Renal cortex interstitium (tissue), 11 donors: Measurements from ENCODE around the gene OGFR. TPM values are rescaled to one million over a fixed set of nuclear protein-coding genes. Genes with fewer than 3 reads are reported as not detected.
A peak's percentile ranks its signal among the peaks of the same experiment; 100 is the strongest.

Experiments used
- DNase-seq, 11 donors: peaks; one replicate each; pipeline ENCODE4 v3.0.0-alpha.2; 2013; ENCODE audit warnings: low read depth in 9 of 11, low spot score in 4 of 11; ENCODE audit errors: extremely low read depth in 1 of 11
- polyA plus RNA-seq, 3 donors: library from polyadenylated mRNA; unstranded; fragments of 120-200 nt; gene quantifications; one replicate each; pipeline ENCODE4 v1.2.1, GENCODE V29; 2013; ENCODE audit not compliant: insufficient read length in 3 of 3

OGFR gene
- polyA plus RNA-seq, 3 donors, result 23.7 to 31.8 (median 31.1) TPM

DNA sequence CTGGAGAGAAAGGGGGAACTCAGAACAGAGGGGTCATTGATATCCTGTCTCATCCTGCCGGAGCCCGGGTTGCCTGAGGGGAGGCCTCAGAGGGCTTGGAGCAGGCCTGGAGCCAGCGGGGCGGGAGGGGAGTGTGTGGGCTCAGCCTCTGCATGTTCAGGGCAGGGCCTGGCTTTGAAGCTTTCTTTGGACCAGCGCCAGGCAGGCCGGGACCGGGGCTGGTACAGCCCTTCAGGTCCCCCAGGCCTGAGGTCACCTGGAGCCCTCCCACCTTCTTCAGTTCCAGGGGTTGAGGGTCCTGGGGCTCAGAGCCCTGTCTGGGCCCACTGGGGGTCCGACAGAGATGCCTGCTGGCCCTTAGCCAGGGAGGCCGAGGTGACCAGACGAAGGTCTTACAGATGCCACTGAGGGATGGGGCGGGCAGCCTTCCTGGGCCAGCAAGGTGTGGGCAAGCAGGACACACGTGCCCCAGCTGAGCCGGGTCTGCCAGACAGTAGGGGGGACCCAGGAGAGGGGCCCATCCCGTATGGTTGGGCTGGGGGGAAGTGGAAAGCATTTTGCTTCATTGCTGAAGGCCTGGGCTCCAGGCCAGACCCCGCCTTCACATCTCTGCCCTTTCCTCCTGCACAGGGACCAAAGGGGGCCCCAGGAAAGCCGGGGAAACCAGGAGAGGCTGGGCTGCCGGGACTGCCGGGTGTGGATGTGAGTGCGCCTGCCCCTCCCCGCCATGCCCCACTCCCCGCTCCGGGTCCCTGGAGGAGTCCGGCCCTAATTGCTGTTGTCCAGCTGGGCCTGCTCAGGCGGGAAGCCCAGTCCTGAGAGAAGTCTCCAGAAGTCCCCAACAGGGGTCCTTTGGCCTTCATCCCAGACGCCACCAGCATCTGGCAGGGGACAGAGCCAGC is 14.2 kb downstream of the OGFR start:
- DNase-seq, result peak in 5 of 11 donors; percentile 58 to 77 (median 68)

DNA sequence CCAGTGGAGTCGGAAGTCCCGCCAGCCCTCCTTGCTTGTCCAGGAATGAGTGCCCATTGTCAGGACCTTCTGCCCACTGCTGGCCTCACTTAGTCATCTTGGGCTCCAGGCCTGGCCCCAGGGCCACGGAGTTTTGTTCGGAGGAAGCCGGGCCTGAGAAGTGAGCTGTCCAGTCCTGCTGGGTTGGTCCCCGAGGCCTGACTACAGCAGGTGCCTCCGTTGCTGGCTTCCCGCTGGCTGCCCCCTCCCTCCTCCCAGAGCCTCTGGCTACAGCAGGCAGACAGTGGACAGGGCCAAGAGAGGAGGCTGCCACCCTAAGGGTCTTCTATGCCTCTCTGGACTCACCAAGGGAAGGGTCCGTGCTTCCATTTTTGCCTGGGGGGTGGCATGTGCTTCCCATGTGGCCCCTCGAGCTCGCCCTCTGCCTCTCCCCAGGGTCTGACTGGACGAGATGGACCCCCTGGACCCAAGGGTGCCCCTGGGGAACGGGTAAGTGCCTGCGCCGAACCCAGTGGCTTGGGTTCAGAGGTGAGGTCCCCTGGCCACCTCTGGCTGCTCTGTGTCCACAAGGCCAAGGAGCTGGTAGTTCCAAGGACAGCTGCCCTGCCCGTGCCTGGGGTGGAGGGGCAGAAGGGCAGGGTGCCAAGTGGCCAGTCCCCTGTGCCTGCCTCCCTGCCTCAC is 15.0 kb downstream of the OGFR start:
- DNase-seq, result no peak

DNA sequence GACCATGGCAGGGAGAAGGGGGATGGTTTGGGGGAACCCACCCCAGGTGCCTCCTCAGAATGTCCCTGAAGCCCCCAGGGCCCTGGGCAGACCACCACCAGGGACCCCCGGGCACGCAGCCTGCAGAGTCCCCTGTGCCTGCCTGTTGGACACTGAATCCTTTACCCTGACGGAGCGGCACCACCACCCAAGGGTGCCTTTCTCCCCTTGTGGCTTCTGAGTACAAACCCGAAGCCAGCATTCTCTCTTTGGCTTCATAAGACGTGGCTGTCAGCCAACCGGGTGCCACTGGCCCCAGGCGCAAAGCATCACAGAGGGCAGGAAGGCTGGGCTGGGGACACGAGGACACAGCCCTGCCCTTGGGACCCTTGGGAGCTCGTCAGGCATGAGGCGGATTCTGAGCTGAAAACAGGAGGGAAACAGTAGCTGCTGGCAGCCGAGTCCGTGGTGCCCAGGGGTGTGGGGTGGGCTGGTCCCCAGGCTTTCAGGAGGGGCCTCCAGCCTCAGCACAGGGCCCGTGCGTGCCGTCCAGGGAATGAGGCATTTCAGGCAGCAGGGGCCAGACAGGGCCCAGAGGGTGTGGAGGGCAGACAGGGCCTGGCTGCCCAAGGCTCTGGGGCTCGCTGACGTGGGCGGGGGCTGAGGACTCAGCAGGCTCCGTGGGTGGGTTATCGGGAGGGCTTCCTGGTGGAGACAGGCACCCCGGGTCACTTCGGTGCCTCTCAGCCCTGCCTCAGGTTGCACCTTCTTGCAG is 15.8 kb downstream of the OGFR start:
- DNase-seq, result no peak

DNA sequence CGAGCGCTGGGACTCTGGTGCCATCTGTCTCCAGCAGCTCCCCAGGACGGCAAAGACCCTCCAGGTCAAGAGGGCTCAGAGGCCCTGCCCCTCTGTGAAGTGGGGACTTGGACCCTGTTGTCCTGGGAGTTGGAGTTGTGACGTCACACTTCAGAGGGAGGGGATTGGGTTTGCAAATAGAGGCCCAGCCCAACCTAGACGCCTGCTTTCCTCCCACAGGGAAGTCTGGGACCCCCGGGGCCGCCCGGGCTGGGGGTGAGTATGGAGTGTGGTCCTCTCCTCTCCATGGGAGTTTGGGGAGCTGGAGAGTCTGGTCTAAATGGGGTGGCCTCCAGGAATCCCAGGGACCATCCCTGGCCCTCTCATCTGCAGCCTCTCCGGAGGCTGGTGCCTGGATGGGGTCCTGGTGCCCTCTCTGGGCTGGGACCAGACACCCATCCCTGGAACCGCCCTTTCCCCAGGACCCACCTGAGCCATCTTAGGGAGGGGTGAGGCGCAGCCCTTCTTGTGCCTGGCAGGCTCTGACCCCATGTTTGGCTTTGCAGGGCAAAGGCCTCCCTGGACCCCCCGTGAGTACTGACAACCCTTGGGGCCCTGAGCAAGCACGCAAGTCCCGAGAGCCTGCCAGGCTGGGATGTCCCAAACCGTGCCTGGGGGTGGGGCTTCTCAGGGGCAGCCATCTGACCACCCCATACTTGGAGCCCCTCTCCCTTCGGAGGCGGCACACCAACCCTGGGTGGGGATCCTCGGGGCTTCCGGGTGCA is 16.5 kb downstream of the OGFR start:
- no peak for DNase-seq

DNA sequence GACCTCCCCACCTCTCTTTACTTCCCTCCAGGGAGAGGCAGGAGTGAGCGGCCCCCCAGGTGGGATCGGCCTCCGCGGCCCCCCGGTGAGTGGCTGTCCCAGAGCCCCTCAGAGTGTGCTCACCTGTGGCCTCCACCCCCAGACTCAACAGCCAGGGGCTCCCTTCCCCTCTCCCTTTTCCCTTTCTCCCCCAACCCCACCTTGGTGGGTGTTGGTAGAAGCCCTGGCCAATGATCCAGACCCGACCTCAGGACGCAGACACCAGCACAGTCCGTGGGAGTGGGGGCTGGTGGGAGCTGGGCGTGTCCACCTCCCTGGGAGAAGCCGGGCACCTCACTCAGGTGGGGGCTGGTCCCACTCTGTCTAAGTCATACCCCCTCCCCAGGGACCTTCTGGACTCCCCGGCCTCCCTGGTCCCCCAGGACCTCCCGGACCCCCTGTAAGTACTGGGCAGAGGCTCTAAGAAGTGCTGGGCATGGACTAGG is 17.1 kb downstream of the OGFR start:
- DNase-seq, result no peak

DNA sequence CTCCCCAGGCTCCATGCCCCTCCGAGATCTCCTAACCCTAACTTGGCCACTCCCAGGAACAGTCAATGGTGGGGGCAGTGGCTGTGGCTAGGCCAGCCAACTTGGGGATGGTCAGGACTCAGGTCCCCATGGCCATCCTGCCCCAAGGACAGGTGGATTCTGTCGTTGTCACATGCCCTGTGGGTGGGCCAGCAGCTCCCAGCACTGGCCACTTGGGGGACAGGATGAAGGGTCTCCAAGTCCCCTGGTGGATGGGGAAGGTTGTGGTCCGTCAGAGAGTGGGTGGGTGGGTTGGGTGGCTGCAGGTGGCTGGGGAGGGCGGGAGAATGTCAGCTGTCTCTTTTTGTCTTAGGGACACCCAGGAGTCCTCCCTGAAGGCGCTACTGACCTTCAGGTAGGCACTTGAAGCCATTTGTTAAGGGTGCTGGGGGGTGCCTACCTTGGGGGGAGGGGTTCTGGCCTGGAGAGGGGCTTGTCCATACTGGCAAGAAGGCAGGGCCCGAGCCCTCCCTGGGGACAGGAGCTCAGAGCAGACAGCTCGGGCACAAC is 17.7 kb downstream of the OGFR start:
- DNase-seq, result no peak

DNA sequence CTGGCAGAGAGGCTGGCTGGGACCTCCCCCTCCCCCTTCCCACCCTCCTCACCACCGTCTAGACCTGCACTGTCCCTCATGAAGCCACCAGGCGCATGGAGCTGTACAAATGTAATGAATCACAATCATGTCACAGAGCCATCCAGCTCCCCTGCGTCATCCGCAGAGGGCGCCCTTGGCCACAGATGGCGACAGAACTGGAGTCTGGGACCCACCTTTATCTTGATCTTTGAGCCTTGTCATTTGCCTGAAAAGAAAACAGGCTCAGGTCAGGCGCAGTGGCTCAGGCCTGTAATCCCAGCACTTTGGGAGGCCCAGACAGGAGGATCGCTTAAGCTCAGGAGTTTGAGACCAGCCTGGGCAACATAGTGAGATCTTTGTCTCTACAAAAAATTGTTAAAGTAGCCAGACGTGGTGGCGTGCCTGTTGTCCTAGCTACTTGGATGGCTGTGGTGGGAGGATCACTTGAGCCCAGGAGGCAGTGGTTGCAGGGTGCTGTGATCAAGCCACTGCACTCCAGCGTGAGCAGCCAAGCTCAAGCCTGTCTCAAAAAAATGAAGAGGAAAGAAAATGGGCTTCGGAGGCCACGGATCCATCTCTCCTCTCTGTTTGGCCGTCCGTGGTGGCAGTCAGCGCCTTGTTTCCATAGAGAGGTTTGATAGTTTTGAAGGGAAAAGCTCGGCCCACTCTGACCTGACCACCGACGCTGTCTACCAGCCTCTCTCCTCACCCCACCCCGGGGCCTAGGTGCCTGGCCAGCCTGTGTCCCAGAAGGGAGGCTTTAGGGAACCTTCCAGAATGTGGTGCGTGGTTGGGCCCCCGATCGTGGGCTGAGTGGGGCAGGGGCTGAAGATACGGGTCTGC is 18.4 kb downstream of the OGFR start:
- DNase-seq, result no peak

DNA sequence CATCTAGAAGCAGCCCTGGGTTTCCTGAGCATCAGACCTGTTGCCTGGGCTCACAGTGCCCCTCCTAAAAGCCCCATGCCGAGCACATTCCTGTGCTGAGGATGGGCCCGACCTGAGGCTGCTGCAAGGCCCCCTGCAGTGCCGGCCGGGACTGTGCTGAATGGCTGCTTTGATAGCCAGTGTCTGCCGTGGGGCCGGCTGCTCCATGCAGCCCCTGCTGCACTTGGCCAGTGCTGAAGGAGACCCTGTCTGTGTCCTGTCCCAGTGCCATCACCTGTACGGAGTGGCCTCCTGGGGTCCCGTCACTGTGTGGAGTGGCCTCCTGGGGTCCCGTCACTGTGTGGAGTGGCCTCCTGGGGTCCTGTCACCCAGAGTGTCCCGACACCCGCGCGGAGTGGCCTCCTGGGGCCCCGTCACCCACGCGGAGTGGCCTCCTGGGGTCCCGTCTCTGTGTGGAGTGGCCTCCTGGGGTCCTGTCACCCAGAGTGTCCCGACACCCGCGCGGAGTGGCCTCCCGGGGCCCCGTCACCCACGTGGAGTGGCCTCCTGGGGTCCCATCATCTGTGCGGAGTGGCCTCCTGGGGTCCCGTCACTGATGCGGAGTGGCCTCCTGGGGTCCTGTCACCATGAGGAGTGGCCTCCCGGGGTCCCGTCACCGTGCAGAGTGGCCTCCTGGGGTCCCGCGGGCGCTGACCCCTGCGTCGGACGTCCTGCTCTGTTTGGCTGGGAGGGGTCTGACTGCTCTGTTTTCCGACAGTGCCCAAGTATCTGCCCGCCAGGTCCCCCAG is 19.2 kb downstream of the OGFR start:
- no peak for DNase-seq

DNA sequence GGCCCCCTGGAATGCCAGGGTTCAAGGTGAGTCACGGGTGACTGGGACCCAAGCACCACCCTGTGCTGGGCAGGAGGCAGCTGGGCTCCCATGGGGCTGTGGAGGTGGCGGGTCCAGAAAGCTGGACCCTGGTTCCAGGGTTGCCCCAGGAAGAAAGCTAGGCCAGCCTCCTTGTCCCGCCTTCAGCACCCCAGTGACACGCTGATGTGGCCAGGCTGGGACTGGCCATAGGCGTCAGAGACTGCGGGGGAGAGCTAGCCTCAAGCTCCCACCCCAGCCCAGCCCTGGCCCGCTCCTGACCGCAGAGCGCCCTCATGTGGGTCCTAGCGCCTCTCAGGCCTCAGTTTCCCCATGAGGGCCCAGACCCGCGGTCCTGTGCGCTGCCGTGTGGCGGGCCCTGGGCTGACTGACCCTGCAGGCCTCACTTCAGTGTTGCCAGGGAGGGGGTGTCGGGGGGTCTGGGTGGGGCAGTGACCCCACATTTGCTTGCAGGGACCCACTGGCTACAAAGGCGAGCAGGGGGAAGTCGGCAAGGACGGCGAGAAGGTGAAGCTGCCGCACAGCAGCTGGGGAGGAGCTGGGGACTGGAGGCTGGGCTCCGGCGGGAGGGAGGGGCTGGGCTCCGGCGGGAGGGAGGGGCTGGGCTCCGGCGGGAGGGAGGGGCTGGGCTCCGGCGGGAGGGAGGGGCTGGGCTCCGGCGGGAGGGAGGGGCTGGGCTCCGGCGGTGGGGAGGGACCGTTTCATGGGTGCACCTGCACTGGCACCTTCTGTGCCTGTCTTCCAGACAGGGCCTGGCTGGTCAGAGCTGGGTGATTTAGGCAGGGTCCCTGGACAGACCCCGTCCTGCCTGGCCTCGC is 20.1 kb downstream of the OGFR start:
- DNase-seq, result no peak

DNA sequence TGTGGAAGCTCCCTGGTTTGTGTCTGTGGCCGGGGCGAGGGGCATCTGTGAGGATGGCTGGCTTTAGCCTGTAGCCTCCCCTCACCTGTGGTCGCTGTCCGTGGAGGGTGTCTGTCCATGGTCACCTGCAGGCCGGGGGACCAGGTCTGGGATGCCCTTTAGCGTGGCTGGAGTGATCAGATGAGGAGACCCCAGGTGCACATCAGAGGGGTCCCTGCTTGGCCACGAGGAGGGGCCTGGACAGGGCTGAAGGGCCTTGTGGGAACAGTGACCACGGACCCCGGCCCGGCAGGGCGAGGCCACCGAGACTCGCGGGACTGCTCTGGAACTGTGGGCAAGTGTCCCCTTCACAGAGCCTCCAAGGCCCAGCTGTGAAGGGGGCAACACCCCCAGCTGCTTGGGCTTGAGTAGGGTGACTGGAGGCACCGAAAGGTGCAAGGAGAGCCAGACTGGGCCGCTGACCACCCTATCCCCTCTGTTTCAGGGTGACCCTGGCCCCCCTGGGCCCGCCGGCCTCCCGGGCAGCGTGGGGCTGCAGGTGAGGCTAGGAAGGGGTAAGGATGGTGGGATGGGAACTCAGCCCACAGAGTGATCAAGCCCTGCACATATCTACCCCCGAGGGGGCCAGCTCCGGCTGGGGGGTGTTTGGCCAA is 20.8 kb downstream of the OGFR start:
- no peak for DNase-seq

DNA sequence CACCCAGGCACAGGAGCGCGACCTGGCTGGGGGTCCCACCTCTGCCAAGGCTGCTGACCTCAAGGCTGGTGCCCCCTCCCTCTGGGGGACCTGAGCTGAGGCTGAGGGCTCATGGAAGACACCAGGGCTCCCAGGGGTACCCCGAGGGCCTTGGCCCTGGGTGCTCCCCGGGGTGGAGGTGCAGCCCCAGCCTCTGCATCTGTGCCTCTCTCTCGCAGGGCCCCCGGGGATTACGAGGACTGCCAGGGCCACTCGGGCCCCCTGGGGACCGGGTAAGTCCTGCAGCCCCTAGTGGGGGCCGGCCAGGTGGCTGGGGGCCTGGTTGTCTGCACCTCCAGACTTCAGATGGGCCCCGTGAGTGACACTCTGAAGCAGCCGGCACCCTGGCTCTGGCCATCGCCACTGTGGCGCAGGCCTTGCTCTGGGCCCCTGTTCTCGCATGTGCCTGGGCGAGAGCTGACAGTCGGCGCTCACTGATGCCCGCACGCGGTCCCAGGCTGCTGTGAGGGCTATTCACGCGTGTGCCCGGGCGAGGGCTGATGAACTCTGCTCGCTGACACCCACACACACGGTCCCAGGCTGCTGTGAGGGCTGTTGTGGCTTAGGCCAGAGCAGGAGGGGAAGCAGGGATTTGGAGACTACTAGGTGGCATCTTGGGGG is 21.5 kb downstream of the OGFR start:
- no peak for DNase-seq

DNA sequence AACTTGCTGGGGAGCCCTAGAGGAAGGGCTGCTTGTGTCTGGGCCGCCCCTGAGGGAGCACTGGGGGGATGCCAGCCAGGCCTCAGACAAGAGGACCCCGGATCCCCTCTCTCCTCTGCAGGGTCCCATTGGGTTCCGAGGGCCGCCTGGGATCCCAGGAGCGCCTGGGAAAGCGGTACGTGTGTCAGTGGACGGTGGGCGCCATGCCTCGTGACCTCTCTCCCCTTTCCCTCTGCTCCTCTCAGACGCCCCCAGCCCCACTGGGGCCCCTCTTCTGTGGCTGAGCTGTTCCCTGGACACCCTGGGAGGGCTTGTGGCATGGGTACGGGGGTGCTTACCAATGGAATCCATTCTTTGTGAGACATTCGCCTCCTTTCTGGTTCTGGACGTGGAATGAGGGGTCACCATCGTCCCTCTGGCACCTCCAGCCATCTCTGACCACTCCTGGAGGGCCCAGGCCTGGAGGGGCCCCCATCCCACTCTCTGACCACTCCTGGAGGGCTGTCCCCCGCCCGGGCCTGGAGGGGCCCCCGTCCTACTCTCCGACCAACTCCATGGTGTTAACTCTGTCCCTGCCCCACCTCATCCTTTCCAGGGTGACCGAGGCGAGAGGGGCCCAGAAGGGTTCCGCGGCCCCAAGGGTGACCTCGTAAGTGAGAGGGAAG is 22.1 kb downstream of the OGFR start:
- no peak for DNase-seq

DNA sequence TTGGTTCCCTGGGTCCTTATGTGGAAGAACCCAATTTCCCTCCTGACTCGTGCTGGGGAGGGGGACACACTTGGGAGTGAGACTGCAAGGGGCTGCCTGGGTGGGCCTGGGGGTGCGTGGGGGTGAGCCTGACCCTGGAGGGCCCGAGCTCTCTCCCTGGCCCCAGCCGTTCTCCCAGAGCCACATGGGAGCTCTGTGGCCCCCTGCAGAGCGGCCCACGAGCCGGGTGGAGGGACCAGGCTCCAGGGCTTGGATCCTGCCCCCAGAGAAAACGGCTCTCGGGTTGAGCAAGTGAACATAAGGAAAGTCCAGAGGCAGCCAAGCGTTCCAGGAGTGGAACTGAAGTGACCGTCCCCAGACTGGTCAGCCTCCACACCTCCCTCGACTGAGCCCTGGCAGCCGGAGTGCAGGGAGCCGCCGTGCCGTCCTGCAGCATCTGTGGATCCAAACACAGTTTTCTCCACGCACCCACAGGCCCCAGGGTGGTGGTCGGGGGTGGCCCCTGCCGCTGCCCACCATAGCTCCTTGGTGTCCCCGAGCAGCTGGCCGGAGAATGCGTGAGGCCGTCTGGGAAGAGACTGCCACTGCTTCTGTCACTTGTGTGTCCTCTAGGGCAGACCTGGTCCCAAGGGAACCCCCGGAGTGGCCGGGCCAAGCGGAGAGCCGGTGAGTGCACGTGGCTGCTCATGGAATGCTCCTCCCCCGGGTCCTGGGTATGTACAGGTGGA is 22.8 kb downstream of the OGFR start:
- DNase-seq, result no peak

DNA sequence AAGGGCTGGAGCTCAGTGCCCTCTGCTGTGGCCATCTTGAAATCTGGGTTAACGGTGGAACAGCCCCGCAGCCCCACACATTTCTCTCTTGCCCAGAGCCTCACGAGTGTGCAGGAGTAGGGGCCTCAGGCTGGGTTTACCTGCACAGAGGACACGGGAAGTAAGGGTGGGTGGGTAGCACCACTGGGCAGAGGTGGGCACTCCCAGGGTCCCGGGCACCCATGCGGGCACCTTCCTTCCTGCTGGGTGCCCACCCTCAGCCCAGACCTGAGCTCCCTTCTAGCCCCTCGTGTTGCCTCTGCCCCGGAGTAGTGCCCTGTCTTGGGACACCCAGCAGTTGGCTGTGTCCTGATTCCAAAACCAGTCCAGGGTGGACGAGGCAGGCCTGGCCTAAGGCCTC is 23.4 kb downstream of the OGFR start:
- DNase-seq, result no peak
